ENCODE data around the gene GPBP1L1. TPM values are rescaled to one million over a fixed set of nuclear protein-coding genes. Genes with fewer than 3 reads are reported as not detected.

The GPBP1L1 gene
- total and polyA plus RNA-seq, 9 of the 15 experiments (the other 6 are each of a cell fraction or from before 2014, with no cell fraction given) = 86.0 to 216 (median 138) TPM

DNA sequence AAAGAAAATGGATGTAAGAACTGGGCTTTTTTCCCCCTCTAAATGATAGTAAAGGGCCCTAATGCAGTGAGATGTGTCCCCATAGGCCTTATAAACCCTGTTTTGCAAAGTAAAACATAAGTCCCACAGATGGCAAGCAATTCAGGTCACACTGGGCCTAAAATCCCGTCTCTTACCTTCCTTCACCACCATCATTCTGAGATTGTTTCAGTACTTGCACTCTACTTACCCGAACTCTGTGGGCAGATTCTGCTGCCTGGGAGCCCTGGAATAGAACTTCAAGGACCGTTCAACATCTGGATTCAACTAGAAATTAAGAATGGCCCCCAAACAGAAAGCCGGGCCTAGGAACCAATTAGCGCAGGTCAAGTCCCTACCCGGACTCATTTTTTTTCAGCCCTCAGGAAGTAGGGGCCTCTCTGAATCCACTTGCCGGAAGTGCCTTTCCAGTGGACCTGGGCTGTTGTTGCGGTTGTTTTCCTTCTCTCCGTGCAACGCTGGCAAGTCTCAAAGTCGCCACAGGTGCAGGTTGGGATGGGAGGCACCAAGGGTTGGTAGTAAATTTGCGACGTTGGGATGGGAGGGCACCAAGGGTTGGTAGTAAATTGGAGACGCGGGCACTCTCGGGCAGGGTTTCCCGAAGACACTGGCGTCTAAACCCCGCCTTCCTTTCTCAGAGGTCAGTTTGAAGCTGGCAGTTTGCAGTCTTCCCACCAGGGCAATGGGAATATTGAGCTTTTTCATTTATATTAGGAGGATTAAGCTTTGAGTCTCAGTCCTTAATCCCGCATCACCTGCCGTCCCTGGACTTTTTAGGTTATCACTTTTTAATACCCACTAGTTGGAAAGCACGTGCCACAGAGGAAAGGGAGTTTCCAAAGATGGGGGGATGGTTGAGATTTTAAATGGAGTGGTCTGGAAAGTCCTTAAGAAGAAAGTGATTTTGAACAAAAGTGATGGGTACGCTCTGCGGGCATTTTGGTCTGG, 1.7 kb upstream of the GPBP1L1 start, which contains the start of gene TMEM69 (continued):
- TF ChIP-seq, protein P1, sequence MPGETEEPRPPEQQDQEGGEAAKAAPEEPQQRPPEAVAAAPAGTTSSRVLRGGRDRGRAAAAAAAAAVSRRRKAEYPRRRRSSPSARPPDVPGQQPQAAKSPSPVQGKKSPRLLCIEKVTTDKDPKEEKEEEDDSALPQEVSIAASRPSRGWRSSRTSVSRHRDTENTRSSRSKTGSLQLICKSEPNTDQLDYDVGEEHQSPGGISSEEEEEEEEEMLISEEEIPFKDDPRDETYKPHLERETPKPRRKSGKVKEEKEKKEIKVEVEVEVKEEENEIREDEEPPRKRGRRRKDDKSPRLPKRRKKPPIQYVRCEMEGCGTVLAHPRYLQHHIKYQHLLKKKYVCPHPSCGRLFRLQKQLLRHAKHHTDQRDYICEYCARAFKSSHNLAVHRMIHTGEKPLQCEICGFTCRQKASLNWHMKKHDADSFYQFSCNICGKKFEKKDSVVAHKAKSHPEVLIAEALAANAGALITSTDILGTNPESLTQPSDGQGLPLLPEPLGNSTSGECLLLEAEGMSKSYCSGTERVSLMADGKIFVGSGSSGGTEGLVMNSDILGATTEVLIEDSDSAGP (CRISPR knock-in tag; IDR thresholded peaks at IDR 0.05) = no peak
- TF ChIP-seq EZH2 (IDR thresholded peaks at IDR 0.05; ENCODE audit: borderline replicate concordance, low read depth, low read length) (no peak), ZNF274 (IDR thresholded peaks at IDR 0.05; ENCODE audit: borderline replicate concordance, low read depth, low read length) (no peak), ZNF696 (CRISPR knock-in tag; conservative IDR thresholded peaks at IDR 0.05) (no peak), ZNF282 (CRISPR knock-in tag; IDR thresholded peaks at IDR 0.05) (no peak), NBN (IDR thresholded peaks at IDR 0.05; ENCODE audit: low read depth) (peak; percentile 70), SMAD2 (IDR thresholded peaks at IDR 0.05; ENCODE audit: low read depth, low read length) (no peak), KHSRP (IDR thresholded peaks at IDR 0.05) (no peak), ZNF436 (CRISPR knock-in tag; IDR thresholded peaks at IDR 0.05) (peak; percentile 41; the same call in 1 of the 2 replicates), KLF13 (tag; IDR thresholded peaks at IDR 0.05; ENCODE audit: borderline replicate concordance, low read depth) (no peak), TBP (optimal IDR thresholded peaks at IDR 0.05; ENCODE audit: low read depth, low read length) (peak; percentile 95), KLF6 (CRISPR knock-in tag; IDR thresholded peaks at IDR 0.05; ENCODE audit: borderline replicate concordance) (0 out of 2 replicates have a peak, but pooled peaks have one; percentile 10), MCM2 (IDR thresholded peaks at IDR 0.05; ENCODE audit: low read depth) (no peak), PRMT5 (CRISPR knock-in tag; IDR thresholded peaks at IDR 0.05) (no peak), ETV1 (tag; conservative IDR thresholded peaks at IDR 0.05; ENCODE audit: low read depth) (peak; percentile 77), RFX1 (IDR thresholded peaks at IDR 0.05) (no peak), ZNF586 (CRISPR knock-in tag; conservative IDR thresholded peaks at IDR 0.05) (no peak), NFE2L1 (tag; IDR thresholded peaks at IDR 0.05; ENCODE audit: borderline replicate concordance, low read depth) (peak; percentile 38)
- TF ChIP-seq, protein P2, sequence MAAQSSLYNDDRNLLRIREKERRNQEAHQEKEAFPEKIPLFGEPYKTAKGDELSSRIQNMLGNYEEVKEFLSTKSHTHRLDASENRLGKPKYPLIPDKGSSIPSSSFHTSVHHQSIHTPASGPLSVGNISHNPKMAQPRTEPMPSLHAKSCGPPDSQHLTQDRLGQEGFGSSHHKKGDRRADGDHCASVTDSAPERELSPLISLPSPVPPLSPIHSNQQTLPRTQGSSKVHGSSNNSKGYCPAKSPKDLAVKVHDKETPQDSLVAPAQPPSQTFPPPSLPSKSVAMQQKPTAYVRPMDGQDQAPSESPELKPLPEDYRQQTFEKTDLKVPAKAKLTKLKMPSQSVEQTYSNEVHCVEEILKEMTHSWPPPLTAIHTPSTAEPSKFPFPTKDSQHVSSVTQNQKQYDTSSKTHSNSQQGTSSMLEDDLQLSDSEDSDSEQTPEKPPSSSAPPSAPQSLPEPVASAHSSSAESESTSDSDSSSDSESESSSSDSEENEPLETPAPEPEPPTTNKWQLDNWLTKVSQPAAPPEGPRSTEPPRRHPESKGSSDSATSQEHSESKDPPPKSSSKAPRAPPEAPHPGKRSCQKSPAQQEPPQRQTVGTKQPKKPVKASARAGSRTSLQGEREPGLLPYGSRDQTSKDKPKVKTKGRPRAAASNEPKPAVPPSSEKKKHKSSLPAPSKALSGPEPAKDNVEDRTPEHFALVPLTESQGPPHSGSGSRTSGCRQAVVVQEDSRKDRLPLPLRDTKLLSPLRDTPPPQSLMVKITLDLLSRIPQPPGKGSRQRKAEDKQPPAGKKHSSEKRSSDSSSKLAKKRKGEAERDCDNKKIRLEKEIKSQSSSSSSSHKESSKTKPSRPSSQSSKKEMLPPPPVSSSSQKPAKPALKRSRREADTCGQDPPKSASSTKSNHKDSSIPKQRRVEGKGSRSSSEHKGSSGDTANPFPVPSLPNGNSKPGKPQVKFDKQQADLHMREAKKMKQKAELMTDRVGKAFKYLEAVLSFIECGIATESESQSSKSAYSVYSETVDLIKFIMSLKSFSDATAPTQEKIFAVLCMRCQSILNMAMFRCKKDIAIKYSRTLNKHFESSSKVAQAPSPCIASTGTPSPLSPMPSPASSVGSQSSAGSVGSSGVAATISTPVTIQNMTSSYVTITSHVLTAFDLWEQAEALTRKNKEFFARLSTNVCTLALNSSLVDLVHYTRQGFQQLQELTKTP (IDR thresholded peaks at IDR 0.05; ENCODE audit: low read depth in 1 of 2, partially characterized antibody in 2 of 2) = peak; percentile 45 to 72
- TF ChIP-seq, protein P3, sequence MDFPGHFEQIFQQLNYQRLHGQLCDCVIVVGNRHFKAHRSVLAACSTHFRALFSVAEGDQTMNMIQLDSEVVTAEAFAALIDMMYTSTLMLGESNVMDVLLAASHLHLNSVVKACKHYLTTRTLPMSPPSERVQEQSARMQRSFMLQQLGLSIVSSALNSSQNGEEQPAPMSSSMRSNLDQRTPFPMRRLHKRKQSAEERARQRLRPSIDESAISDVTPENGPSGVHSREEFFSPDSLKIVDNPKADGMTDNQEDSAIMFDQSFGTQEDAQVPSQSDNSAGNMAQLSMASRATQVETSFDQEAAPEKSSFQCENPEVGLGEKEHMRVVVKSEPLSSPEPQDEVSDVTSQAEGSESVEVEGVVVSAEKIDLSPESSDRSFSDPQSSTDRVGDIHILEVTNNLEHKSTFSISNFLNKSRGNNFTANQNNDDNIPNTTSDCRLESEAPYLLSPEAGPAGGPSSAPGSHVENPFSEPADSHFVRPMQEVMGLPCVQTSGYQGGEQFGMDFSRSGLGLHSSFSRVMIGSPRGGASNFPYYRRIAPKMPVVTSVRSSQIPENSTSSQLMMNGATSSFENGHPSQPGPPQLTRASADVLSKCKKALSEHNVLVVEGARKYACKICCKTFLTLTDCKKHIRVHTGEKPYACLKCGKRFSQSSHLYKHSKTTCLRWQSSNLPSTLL (IDR thresholded peaks at IDR 0.05) = no peak

Measured in K562 (cell line).